ENCODE measurements around the gene ARHGAP6. TPM values are rescaled to one million over a fixed set of nuclear protein-coding genes. Genes with fewer than 3 reads are reported as not detected.
A peak's percentile ranks its signal among the peaks of the same experiment; 100 is the strongest.
"Not testable (repeated sequence)": the region's sequence is repeated elsewhere in the genome, so short reads cannot be mapped to it uniquely, and the experiment has no call there.

The ARHGAP6 gene
- total and polyA plus RNA-seq, 4 donors = 3.8 to 5.8 (median 4.2) TPM

- no peaks in the 10 kb centered on the region for H3K27me3 ChIP-seq (ENCODE audit: control insufficient read depth, insufficient read depth, low read length)
- H3K4me1 ChIP-seq (ENCODE audit: control insufficient read depth, insufficient read depth, low read length) = no peaks in the 10 kb centered on the region
- no CpG with 5 or more reads among the region's 5 CpGs for WGBS (ENCODE audit: insufficient coverage)
- no peaks in the 10 kb centered on the region for H3K36me3 ChIP-seq (ENCODE audit: control insufficient read depth, insufficient read depth, low read length)
- no peak overlapping the region for H3K4me3 ChIP-seq (ENCODE audit: low read depth, low read length)
- no peaks in the 10 kb centered on the region for H3K9me3 ChIP-seq (ENCODE audit: control insufficient read depth, insufficient read depth, low read length)
- H3K27ac ChIP-seq (ENCODE audit: low read depth, low read length) = no peak overlapping the region
- DNase-seq (ENCODE audit: low read depth in 4 of 6, low spot score in 6 of 6) = no peak
Observed at GRCh38 chrX:11537141-11537540, 128.6 kb downstream of the ARHGAP6 start.

GRCh38 chrX:11535156-11535919 lies 130.4 kb downstream of the ARHGAP6 start:
- no peaks in the 10 kb centered on the region for H3K36me3 ChIP-seq (ENCODE audit: control insufficient read depth, insufficient read depth, low read length)
- WGBS (ENCODE audit: insufficient coverage) = 92% methylated on average over 2 of the region's 5 CpGs
- no peak overlapping the region for H3K27ac ChIP-seq (ENCODE audit: low read depth, low read length)

GRCh38 chrX:11533199-11533651 lies 132.5 kb downstream of the ARHGAP6 start:
- Histone ChIP-seq H3K4me3 (ENCODE audit: low read depth, low read length) (no peak overlapping the region), H3K27ac (ENCODE audit: low read depth, low read length) (no peak overlapping the region), H3K9me3 (ENCODE audit: control insufficient read depth, insufficient read depth, low read length) (peaks cover 1% of the 10 kb centered on the region), H3K4me1 (ENCODE audit: control insufficient read depth, insufficient read depth, low read length) (no peaks in the 10 kb centered on the region), H3K36me3 (ENCODE audit: control insufficient read depth, insufficient read depth, low read length) (no peaks in the 10 kb centered on the region), H3K27me3 (ENCODE audit: control insufficient read depth, insufficient read depth, low read length) (no peaks in the 10 kb centered on the region)
- DNase-seq (ENCODE audit: low read depth in 4 of 6, low spot score in 6 of 6) = peak in 5 of 6 donors; percentile 22 to 93 (median 43)
- no CpG with 5 or more reads among the region's 2 CpGs for WGBS (ENCODE audit: insufficient coverage)

More at GRCh38 chrX:11535156-11535919, 130.4 kb downstream of the ARHGAP6 start:
- H3K27me3 ChIP-seq (ENCODE audit: control insufficient read depth, insufficient read depth, low read length) = no peaks in the 10 kb centered on the region
- DNase-seq (ENCODE audit: low read depth in 4 of 6, low spot score in 6 of 6) = no peak
- H3K4me1 ChIP-seq (ENCODE audit: control insufficient read depth, insufficient read depth, low read length) = no peaks in the 10 kb centered on the region
- H3K9me3 ChIP-seq (ENCODE audit: control insufficient read depth, insufficient read depth, low read length) = no peaks in the 10 kb centered on the region
- H3K4me3 ChIP-seq (ENCODE audit: low read depth, low read length) = no peak overlapping the region

GRCh38 chrX:11532291-11533078 lies 133.2 kb downstream of the ARHGAP6 start:
- no peak for DNase-seq (ENCODE audit: low read depth in 4 of 6, low spot score in 6 of 6)
- H3K27ac ChIP-seq (ENCODE audit: low read depth, low read length) = no peak overlapping the region
- no peak overlapping the region for H3K4me3 ChIP-seq (ENCODE audit: low read depth, low read length)
- H3K36me3 ChIP-seq (ENCODE audit: control insufficient read depth, insufficient read depth, low read length) = no peaks in the 10 kb centered on the region
- H3K9me3 ChIP-seq (ENCODE audit: control insufficient read depth, insufficient read depth, low read length) = peaks cover 1% of the 10 kb centered on the region
- no peaks in the 10 kb centered on the region for H3K4me1 ChIP-seq (ENCODE audit: control insufficient read depth, insufficient read depth, low read length)
- no peaks in the 10 kb centered on the region for H3K27me3 ChIP-seq (ENCODE audit: control insufficient read depth, insufficient read depth, low read length)

- peak in 2 of 6 donors; percentile 35 to 74 for DNase-seq (ENCODE audit: low read depth in 4 of 6, low spot score in 6 of 6)
- no CpG with 5 or more reads among the region's 1 CpG for WGBS (ENCODE audit: insufficient coverage)
- no peaks in the 10 kb centered on the region for H3K4me1 ChIP-seq (ENCODE audit: control insufficient read depth, insufficient read depth, low read length)
Observed at GRCh38 chrX:11531226-11531625, 134.5 kb downstream of the ARHGAP6 start.

GRCh38 chrX:11530621-11531020 lies 135.1 kb downstream of the ARHGAP6 start:
- Histone ChIP-seq H3K4me1 (ENCODE audit: control insufficient read depth, insufficient read depth, low read length) (no peaks in the 10 kb centered on the region), H3K4me3 (ENCODE audit: low read depth, low read length) (no peak overlapping the region), H3K9me3 (ENCODE audit: control insufficient read depth, insufficient read depth, low read length) (peaks cover 1% of the 10 kb centered on the region), H3K27me3 (ENCODE audit: control insufficient read depth, insufficient read depth, low read length) (no peaks in the 10 kb centered on the region), H3K36me3 (ENCODE audit: control insufficient read depth, insufficient read depth, low read length) (no peaks in the 10 kb centered on the region), H3K27ac (ENCODE audit: low read depth, low read length) (no peak overlapping the region)
- WGBS (ENCODE audit: insufficient coverage) = no CpG with 5 or more reads among the region's 3 CpGs
- DNase-seq (ENCODE audit: low read depth in 4 of 6, low spot score in 6 of 6) = no peak

More at GRCh38 chrX:11531226-11531625, 134.5 kb downstream of the ARHGAP6 start:
- peaks cover 1% of the 10 kb centered on the region for H3K9me3 ChIP-seq (ENCODE audit: control insufficient read depth, insufficient read depth, low read length)
- H3K27me3 ChIP-seq (ENCODE audit: control insufficient read depth, insufficient read depth, low read length) = no peaks in the 10 kb centered on the region
- no peaks in the 10 kb centered on the region for H3K36me3 ChIP-seq (ENCODE audit: control insufficient read depth, insufficient read depth, low read length)
- H3K27ac ChIP-seq (ENCODE audit: low read depth, low read length) = no peak overlapping the region
- no peak overlapping the region for H3K4me3 ChIP-seq (ENCODE audit: low read depth, low read length)

GRCh38 chrX:11528623-11529022 lies 137.1 kb downstream of the ARHGAP6 start:
- no CpG with 5 or more reads among the region's 2 CpGs for WGBS (ENCODE audit: insufficient coverage)
- Histone ChIP-seq H3K27me3 (ENCODE audit: control insufficient read depth, insufficient read depth, low read length) (no peaks in the 10 kb centered on the region), H3K4me3 (ENCODE audit: low read depth, low read length) (no peak overlapping the region), H3K4me1 (ENCODE audit: control insufficient read depth, insufficient read depth, low read length) (no peaks in the 10 kb centered on the region), H3K27ac (ENCODE audit: low read depth, low read length) (no peak overlapping the region), H3K9me3 (ENCODE audit: control insufficient read depth, insufficient read depth, low read length) (peaks cover 1% of the 10 kb centered on the region), H3K36me3 (ENCODE audit: control insufficient read depth, insufficient read depth, low read length) (no peaks in the 10 kb centered on the region)
- no peak for DNase-seq (ENCODE audit: low read depth in 4 of 6, low spot score in 6 of 6)

- WGBS (ENCODE audit: insufficient coverage) = 82% methylated on average over 2 of the region's 2 CpGs
- Histone ChIP-seq H3K27me3 (ENCODE audit: control insufficient read depth, insufficient read depth, low read length) (no peaks in the 10 kb centered on the region), H3K27ac (ENCODE audit: low read depth, low read length) (no peak overlapping the region), H3K9me3 (ENCODE audit: control insufficient read depth, insufficient read depth, low read length) (peaks cover 1% of the 10 kb centered on the region), H3K36me3 (ENCODE audit: control insufficient read depth, insufficient read depth, low read length) (no peaks in the 10 kb centered on the region), H3K4me3 (ENCODE audit: low read depth, low read length) (no peak overlapping the region), H3K4me1 (ENCODE audit: control insufficient read depth, insufficient read depth, low read length) (no peaks in the 10 kb centered on the region)
- DNase-seq (ENCODE audit: low read depth in 4 of 6, low spot score in 6 of 6) = no peak
Observed at GRCh38 chrX:11525685-11526084, 140.0 kb downstream of the ARHGAP6 start.

- not testable (repeated sequence) for H3K4me3 ChIP-seq (ENCODE audit: low read depth, low read length); H3K4me1 ChIP-seq (ENCODE audit: control insufficient read depth, insufficient read depth, low read length); H3K36me3 ChIP-seq (ENCODE audit: control insufficient read depth, insufficient read depth, low read length); H3K27ac ChIP-seq (ENCODE audit: low read depth, low read length); H3K27me3 ChIP-seq (ENCODE audit: control insufficient read depth, insufficient read depth, low read length); H3K9me3 ChIP-seq (ENCODE audit: control insufficient read depth, insufficient read depth, low read length); DNase-seq (ENCODE audit: low read depth in 4 of 6, low spot score in 6 of 6)
- no CpG with 5 or more reads among the region's 1 CpG for WGBS (ENCODE audit: insufficient coverage)
Observed at GRCh38 chrX:11519234-11519633, 146.5 kb downstream of the ARHGAP6 start.

Data from spinal cord (tissue), 10 donors.